ENCODE results near the gene CLDN9. TPM values are rescaled to one million over a fixed set of nuclear protein-coding genes. Genes with fewer than 3 reads are reported as not detected.

The CLDN9 gene
- total RNA-seq, 4 donors from 2014 or later, result 0.32 to 0.39 TPM; not detected in 2

DNA sequence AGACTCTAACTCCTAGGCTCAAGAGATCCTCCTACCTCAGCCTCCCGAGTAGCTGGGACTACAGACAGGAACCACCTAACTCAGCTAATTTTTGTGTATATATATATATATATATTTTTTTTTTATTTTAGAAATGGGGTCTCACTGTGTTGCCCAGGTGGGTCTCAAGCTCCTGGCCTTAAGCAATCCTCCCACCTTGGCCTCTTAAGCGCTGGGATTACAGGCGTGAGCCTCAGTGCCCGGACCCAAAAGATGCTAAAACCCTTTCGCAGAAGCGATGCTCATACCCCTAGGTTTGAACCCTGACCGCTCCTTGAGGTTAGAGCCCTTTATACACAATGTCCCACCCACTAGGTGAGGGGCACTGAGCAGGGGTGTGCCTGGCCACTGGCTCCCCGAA lies 2.2 kb upstream of the CLDN9 start:
- H3K4me3 ChIP-seq, result no peak overlapping the region
- 50% methylated on average over 1 of the region's 8 CpGs; no CpG with 5 or more reads in 1 of the 2 donors for WGBS, 2 donors (ENCODE audit: low coverage in 1 of 2)
- H3K36me3 ChIP-seq, result no peaks in the 10 kb centered on the region
- TF ChIP-seq, protein P1, sequence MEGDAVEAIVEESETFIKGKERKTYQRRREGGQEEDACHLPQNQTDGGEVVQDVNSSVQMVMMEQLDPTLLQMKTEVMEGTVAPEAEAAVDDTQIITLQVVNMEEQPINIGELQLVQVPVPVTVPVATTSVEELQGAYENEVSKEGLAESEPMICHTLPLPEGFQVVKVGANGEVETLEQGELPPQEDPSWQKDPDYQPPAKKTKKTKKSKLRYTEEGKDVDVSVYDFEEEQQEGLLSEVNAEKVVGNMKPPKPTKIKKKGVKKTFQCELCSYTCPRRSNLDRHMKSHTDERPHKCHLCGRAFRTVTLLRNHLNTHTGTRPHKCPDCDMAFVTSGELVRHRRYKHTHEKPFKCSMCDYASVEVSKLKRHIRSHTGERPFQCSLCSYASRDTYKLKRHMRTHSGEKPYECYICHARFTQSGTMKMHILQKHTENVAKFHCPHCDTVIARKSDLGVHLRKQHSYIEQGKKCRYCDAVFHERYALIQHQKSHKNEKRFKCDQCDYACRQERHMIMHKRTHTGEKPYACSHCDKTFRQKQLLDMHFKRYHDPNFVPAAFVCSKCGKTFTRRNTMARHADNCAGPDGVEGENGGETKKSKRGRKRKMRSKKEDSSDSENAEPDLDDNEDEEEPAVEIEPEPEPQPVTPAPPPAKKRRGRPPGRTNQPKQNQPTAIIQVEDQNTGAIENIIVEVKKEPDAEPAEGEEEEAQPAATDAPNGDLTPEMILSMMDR (IDR thresholded peaks at IDR 0.05), result no peak
- H3K4me1 ChIP-seq, result no peaks in the 10 kb centered on the region
- no peak overlapping the region for H3K27ac ChIP-seq
- no peaks in the 10 kb centered on the region for H3K9me3 ChIP-seq
- H3K27me3 ChIP-seq, result peaks cover 97% of the 10 kb centered on the region
- ATAC-seq, result no peak

DNA sequence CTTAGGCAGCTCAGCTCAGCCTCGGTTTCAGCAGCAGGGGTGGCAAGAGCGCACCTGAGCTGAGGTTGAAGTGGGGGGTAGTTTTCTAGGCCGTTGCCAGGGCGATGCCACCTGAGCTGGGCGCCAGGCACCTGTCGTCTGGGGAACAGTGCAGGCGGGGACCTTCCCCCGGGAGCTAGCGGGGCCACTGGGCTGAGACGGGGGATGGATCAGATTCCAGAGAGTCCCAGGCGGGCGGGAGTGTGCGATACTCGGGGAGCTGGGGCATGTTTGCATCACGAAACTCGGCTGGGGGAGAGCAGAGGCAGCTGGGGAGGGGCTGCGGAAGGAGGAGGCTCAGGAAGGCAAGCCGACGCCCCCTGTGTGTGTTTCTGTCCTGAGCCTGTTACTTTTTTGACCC lies 477 bp upstream of the CLDN9 start:
- no peak overlapping the region for H3K27ac ChIP-seq
- no peak for ATAC-seq
- H3K36me3 ChIP-seq, result no peaks in the 10 kb centered on the region
- H3K4me3 ChIP-seq, result no peak overlapping the region
- no peaks in the 10 kb centered on the region for H3K9me3 ChIP-seq
- H3K4me1 ChIP-seq, result no peaks in the 10 kb centered on the region
- TF ChIP-seq EP300 (IDR thresholded peaks at IDR 0.05) (no peak), POLR2AphosphoS5 (IDR thresholded peaks at IDR 0.05) (no peak), POLR2A (IDR thresholded peaks at IDR 0.05) (no peak)
- TF ChIP-seq, protein P1 (IDR thresholded peaks at IDR 0.05), result no peak
- WGBS, 2 donors (ENCODE audit: low coverage in 1 of 2), result 4 to 20% methylated on average over 1 to 5 of the region's 19 CpGs
- H3K27me3 ChIP-seq, result peaks cover 93% of the 10 kb centered on the region

- no CpG with 5 or more reads among the region's 27 CpGs for WGBS, 2 donors (ENCODE audit: low coverage in 1 of 2)
Observed at GRCh38 chr16:3013491-3013951, 798 bp downstream of the CLDN9 start.

GRCh38 chr16:3013998-3014690 lies 1.4 kb downstream of the CLDN9 start:
- Histone ChIP-seq H3K4me3 (no peak overlapping the region), H3K4me1 (peaks cover 0 to 9% (median 0%) of the 10 kb centered on the region in 3 donors), H3K27ac (no peak overlapping the region), H3K9me3 (no peaks in the 10 kb centered on the region), H3K36me3 (no peaks in the 10 kb centered on the region), H3K27me3 (peaks cover 93% of the 10 kb centered on the region)
- no peak for ATAC-seq
- 0 to 38% methylated on average over 1 to 2 of the region's 12 CpGs for WGBS, 2 donors (ENCODE audit: low coverage in 1 of 2)
- TF ChIP-seq, protein P1 (IDR thresholded peaks at IDR 0.05), result no peak
- no peak for TF ChIP-seq POLR2A (IDR thresholded peaks at IDR 0.05)
- no peak for TF ChIP-seq POLR2AphosphoS5 (IDR thresholded peaks at IDR 0.05)

More at GRCh38 chr16:3013491-3013951, 798 bp downstream of the CLDN9 start:
- H3K9me3 ChIP-seq, result no peaks in the 10 kb centered on the region
- no peak overlapping the region for H3K27ac ChIP-seq
- peaks cover 0 to 9% (median 0%) of the 10 kb centered on the region in 3 donors for H3K4me1 ChIP-seq
- no peak overlapping the region for H3K4me3 ChIP-seq
- H3K36me3 ChIP-seq, result no peaks in the 10 kb centered on the region
- no peak for ATAC-seq
- H3K27me3 ChIP-seq, result peaks cover 93% of the 10 kb centered on the region
- TF ChIP-seq, protein P1 (IDR thresholded peaks at IDR 0.05), result no peak
- TF ChIP-seq POLR2A (IDR thresholded peaks at IDR 0.05) (no peak), POLR2AphosphoS5 (IDR thresholded peaks at IDR 0.05) (no peak), EP300 (IDR thresholded peaks at IDR 0.05) (no peak)

DNA sequence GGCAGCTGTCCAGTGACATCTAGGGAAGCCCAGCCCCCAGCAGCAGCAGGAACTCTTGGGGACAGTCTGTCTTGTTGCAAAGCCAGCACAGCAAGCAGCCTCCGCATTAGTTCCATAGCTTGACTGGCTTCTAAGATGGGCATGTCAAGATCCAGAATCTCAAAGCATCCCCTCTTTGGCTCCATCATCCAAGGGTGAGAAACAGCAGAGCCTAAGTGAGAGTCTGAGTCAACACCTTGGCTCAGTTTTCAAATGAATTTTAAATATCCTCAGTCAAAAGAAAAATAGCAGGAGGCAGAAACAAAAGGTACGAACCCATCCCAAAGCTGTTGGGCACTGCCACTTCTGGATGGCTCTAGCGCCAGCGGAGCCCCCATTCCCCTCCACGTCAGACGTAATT lies 2.2 kb downstream of the CLDN9 start:
- peaks cover 88% of the 10 kb centered on the region for H3K27me3 ChIP-seq

More for the DNA sequence above, 2.2 kb downstream of the CLDN9 start:
- Histone ChIP-seq H3K4me3 (no peak overlapping the region), H3K27ac (no peak overlapping the region), H3K36me3 (no peaks in the 10 kb centered on the region), H3K9me3 (no peaks in the 10 kb centered on the region), H3K4me1 (peaks cover 0 to 16% (median 4%) of the 10 kb centered on the region in 3 donors)
- WGBS, 2 donors (ENCODE audit: low coverage in 1 of 2), result 70 to 73% methylated on average over 2 of the region's 6 CpGs
- no peak for TF ChIP-seq POLR2AphosphoS5 (IDR thresholded peaks at IDR 0.05)
- TF ChIP-seq, protein P1 (IDR thresholded peaks at IDR 0.05), result no peak
- TF ChIP-seq POLR2A (IDR thresholded peaks at IDR 0.05), result no peak
- no peak for TF ChIP-seq EP300 (IDR thresholded peaks at IDR 0.05)
- no peak for ATAC-seq

All from gastroesophageal sphincter (tissue), 4 donors.